A549 (cell line): ENCODE measurements around the gene KHDC4. TPM values are rescaled to one million over a fixed set of nuclear protein-coding genes. Genes with fewer than 3 reads are reported as not detected.

ENCODE experiments used
- ATAC-seq, 2 experiments: fragments of 200-7000 bp in 1 of 2; fragments of >200 bp in 1 of 2; cut with Nextera tagmentation in 1 of 2; cut with Tn5 transposase in 1 of 2; 3 replicates each; pipeline versions ENCODE4 v1.8.0 to v1.9.1; 2018 to 2020; ENCODE audit warnings: mild to moderate bottlenecking in 1 of 2, moderate library complexity in 1 of 2
- CTCF ChIA-PET: fragments of 300-600 bp; sonication (Branson Sonifier 250); formaldehyde crosslinking; extraction: SDS; loops from one replicate; lab custom pipeline; 2021; ENCODE audit warnings: antibody characterized with exemption, inconsistent platforms; lab: Yijun Ruan, JAX
- POLR2A ChIA-PET: fragments of 350-600 bp; formaldehyde crosslinking; extraction: SDS; loops from one replicate; lab custom pipeline; 2021; ENCODE audit warnings: antibody characterized with exemption, inconsistent platforms; lab: Yijun Ruan, JAX
- DNase-seq, 2 experiments: peaks; one replicate each; pipeline versions ENCODE4 v3.0.0 to v3.0.0-alpha.2; 2011 to 2016; ENCODE audit warnings: low read depth in 1 of 2, low spot score in 1 of 2
- FAIRE-seq: peaks from 2 replicates; lab custom pipeline; 2011; peaks lifted over from hg19 to GRCh38; lab: Jason Lieb, UNC
- H3K27ac ChIP-seq, 2 experiments: fragments of >200 bp; sonication (Bioruptor Twin); formaldehyde crosslinking; 3 replicates each; pipeline ENCODE4 v1.5.1; 2016 to 2017
- H3K4me1 ChIP-seq: fragments of >200 bp; sonication (Bioruptor Twin); formaldehyde crosslinking; 3 replicates; pipeline ENCODE4 v1.6.1; 2016
- H3K4me2 ChIP-seq: fragments of >200 bp; sonication (Bioruptor Twin); formaldehyde crosslinking; 3 replicates; pipeline ENCODE4 v1.6.1; 2016
- H3K4me3 ChIP-seq: fragments of >200 bp; sonication (Bioruptor Twin); formaldehyde crosslinking; 3 replicates; pipeline ENCODE4 v1.5.1; 2016
- H3K9me3 ChIP-seq: fragments of >200 bp; sonication (Bioruptor Twin); formaldehyde crosslinking; 3 replicates; pipeline ENCODE4 v1.6.1; 2016
- BHLHE40 ChIP-seq: IDR thresholded peaks from 2 replicates; pipeline ENCODE4 v1.6.1; 2012; ENCODE audit warnings: low read depth, low read length, inconsistent platforms
- CBX2 ChIP-seq: fragments of 200-600 bp; sonication (generic); IDR thresholded peaks from 2 replicates; pipeline ENCODE4 v1.6.1; 2016; ENCODE audit warnings: low read depth, mild to moderate bottlenecking, borderline replicate concordance
- CEBPB ChIP-seq, 2 experiments: fragments of >200 bp in 1 of 2; sonication (Bioruptor Twin) in 1 of 2; formaldehyde crosslinking in 1 of 2; IDR thresholded peaks; 2 replicates each; pipeline ENCODE4 v1.6.1; 2012 to 2016
- CTCF ChIP-seq: fragments of >200 bp; sonication (Bioruptor Twin); formaldehyde crosslinking; IDR thresholded peaks from 3 replicates; pipeline ENCODE4 v1.5.1; 2016
- EHF ChIP-seq: fragments of 250-450 bp; sonication (Bioruptor Pico); IDR thresholded peaks from 2 replicates; pipeline ENCODE4 v1.5.0; 2020; ENCODE audit warnings: mild to moderate bottlenecking
- ELK1 ChIP-seq: fragments of 150-350 bp; IDR thresholded peaks from 2 replicates; pipeline ENCODE4 v1.6.1; 2014; ENCODE audit warnings: low read depth, mild to moderate bottlenecking, low read length
- ESRRA ChIP-seq: fragments of 150-350 bp; IDR thresholded peaks from 2 replicates; pipeline ENCODE4 v1.6.1; 2014; ENCODE audit warnings: mild to moderate bottlenecking, low read length, borderline replicate concordance
- FOXS1 ChIP-seq: fragments of 250-450 bp; sonication (Bioruptor Pico); IDR thresholded peaks from 2 replicates; pipeline ENCODE4 v1.5.0; 2020; ENCODE audit warnings: mild to moderate bottlenecking, moderate library complexity
- GATA3 ChIP-seq: IDR thresholded peaks from 2 replicates; pipeline ENCODE4 v1.6.1; 2012; ENCODE audit warnings: borderline replicate concordance
- HOXB13 ChIP-seq: fragments of 250-450 bp; sonication (Bioruptor Pico); IDR thresholded peaks from 2 replicates; pipeline ENCODE4 v1.5.0; 2020; ENCODE audit warnings: low read depth, mild to moderate bottlenecking, moderate library complexity
- HOXB5 ChIP-seq: fragments of 250-450 bp; sonication (Bioruptor Pico); IDR thresholded peaks from 2 replicates; pipeline ENCODE4 v1.5.0; 2020; ENCODE audit warnings: mild to moderate bottlenecking, moderate library complexity
- MYC ChIP-seq: IDR thresholded peaks from 2 replicates; pipeline ENCODE4 v1.6.1; 2012; ENCODE audit warnings: mild to moderate bottlenecking, inconsistent platforms, low read length, improper control_type of control experiment, borderline replicate concordance
- NR3C1 ChIP-seq: fragments of >200 bp; sonication (Bioruptor Twin); formaldehyde crosslinking; IDR thresholded peaks from 3 replicates; pipeline ENCODE4 v1.6.1; 2017
- REST ChIP-seq: fragments of 200-600 bp; sonication (generic); IDR thresholded peaks from 2 replicates; pipeline ENCODE4 v1.6.1; 2016; ENCODE audit warnings: antibody characterized with exemption, mild to moderate bottlenecking, moderate library complexity
- RFX5 ChIP-seq: fragments of 450-650 bp; IDR thresholded peaks from 2 replicates; pipeline ENCODE4 v1.7.1; 2014; ENCODE audit warnings: antibody characterized with exemption, mild to moderate bottlenecking, moderate library complexity
- SMC3 ChIP-seq: fragments of >200 bp; sonication (Bioruptor Twin); formaldehyde crosslinking; IDR thresholded peaks from 3 replicates; pipeline ENCODE4 v1.6.1; 2018; ENCODE audit warnings: inconsistent platforms
- SREBF2 ChIP-seq: fragments of 450-650 bp; IDR thresholded peaks from 2 replicates; pipeline ENCODE4 v1.6.1; 2014; ENCODE audit warnings: mild to moderate bottlenecking, moderate library complexity
- ZFP36 ChIP-seq: fragments of 450-650 bp; IDR thresholded peaks from 2 replicates; pipeline ENCODE4 v1.6.1; 2014; ENCODE audit warnings: borderline replicate concordance; ENCODE audit not compliant: partially characterized antibody
- ZSCAN20 ChIP-seq: fragments of 250-450 bp; sonication (Bioruptor Pico); IDR thresholded peaks from 2 replicates; pipeline ENCODE4 v1.8.0; 2022; ENCODE audit warnings: mild to moderate bottlenecking, moderate library complexity
- WGBS: methylation state at CpG from one replicate; pipeline ENCODE4 v1.1.6; 2017; ENCODE audit errors: missing lambda C conversion rate; 5-methylcytosine and 5-hydroxymethylcytosine counted together
- polyA plus RNA-seq, 4 experiments: library from polyadenylated mRNA; depleted of rRNA in 3 of 4; stranded (reverse); fragments of >200 nt; fragmentation: RNase III in 1 of 4; extraction: RNeasy Plus Mini Kit Qiagen cat#74134 plus additional on column Dnase treatment in 1 of 4; gene quantifications; 2 replicates in 3 of 4; 3 replicates in 1 of 4; pipeline ENCODE4 v1.2.3, GENCODE V29; 2011 to 2017
- TF ChIP-seq, protein P1 (sequence below): IDR thresholded peaks from 2 replicates; pipeline ENCODE4 v1.6.1; 2012
- TF ChIP-seq, protein P2 (sequence below): fragments of >200 bp; sonication (Bioruptor Twin); formaldehyde crosslinking; IDR thresholded peaks from 2 replicates; pipeline ENCODE4 v1.6.1; 2016
- TF ChIP-seq, protein P3 (sequence below): IDR thresholded peaks from 2 replicates; pipeline ENCODE4 v1.6.1; 2012
- TF ChIP-seq, protein P4 (sequence below): fragments of 250-450 bp; sonication (Bioruptor Pico); IDR thresholded peaks from 2 replicates; pipeline ENCODE4 v1.5.0; 2020; ENCODE audit warnings: low read depth, mild to moderate bottlenecking, moderate library complexity

KHDC4 gene
- polyA plus RNA-seq, 2 of the 4 experiments (the other 2 are of a cell fraction), result 37.7 to 72.3 TPM

DNA sequence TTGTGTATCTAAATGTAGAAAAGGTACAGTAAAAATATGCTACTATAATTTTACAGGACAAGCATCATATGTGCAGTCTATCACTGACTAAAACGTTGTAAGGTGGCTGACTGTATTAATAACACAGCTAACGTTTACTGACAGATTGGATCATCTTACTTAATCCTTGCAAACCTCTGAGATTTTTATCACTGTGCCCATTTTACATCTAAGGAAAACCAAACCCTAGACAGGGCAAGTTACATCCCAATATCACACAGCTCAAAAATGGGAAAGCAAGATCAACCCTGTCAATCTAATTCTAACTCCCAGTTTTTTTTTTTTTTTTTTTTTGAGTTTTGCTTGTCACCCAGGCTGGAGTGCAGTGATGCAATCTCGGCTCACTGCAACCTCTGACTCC, 15.6 kb downstream of the KHDC4 start:
- ChIA-PET POLR2A (interaction anchor here (0.7 kb wide), 1 partner anchor 23 kb away, joined by 5 read pairs; no protein-coding TSS in a partner anchor), CTCF (interaction anchor here (0.7 kb wide), 2 partner anchors 10 to 71 kb away, joined by 3 read pairs; no protein-coding TSS in a partner anchor)
- TF ChIP-seq ESRRA, result no peak
- no peak for TF ChIP-seq SREBF2
- TF ChIP-seq CBX2, result no peak
- TF ChIP-seq HOXB5 (CRISPR knock-in tag), result no peak
- no peak for TF ChIP-seq BHLHE40
- no peak for TF ChIP-seq SMC3
- no peak for TF ChIP-seq ZFP36
- TF ChIP-seq, protein P1, sequence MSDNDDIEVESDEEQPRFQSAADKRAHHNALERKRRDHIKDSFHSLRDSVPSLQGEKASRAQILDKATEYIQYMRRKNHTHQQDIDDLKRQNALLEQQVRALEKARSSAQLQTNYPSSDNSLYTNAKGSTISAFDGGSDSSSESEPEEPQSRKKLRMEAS, result no peak

DNA sequence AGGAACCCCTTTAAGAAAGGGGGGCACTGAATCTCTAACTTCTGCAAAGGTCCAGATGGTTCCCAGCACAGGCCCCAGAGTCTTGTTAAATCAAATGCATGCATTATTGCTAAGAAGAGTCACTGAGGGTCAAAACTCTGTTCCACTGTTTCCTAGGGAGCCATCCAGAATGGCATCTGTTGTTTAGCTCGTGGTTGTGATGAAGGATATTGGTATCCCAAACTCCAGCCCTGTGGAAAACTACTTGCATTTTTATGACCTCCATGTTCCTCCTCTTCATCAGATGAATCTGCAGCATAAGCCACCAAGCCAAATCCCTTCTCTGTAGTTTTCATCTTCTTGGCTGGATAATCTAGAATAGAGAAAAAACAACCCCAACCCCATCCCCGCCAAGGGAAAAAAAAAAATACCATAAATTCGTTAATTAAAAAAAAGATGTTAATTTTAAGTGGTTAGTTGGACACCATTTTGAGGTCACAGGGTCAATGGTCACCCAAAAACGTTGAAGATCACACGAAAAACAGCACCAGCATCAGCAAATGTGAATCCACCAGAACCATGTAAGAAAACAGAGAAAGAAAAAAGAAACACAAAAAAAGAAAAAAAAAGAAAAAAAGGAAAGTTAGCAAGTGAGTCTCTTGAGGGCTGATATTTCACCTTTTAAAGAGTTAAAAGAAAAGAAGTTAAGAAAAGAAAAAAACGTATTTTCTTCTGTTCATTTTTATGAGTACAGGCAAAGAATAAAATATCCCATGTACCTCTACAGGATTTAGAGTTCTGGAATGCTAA, 20.1 kb downstream of the KHDC4 start:
- ChIA-PET POLR2A (interaction anchor here (0.7 kb wide), 1 partner anchor 30 kb away, joined by 3 read pairs; no protein-coding TSS in a partner anchor), CTCF (interaction anchor here (0.7 to 1.9 kb wide), 3 partner anchors 16 to 152 kb away, joined by 3 to 4 read pairs (median 3); no protein-coding TSS in a partner anchor)
- DNase-seq (no peak), ATAC-seq (no peak), FAIRE-seq (no peak)
- Histone ChIP-seq H3K4me1 (peaks cover 20% of the 10 kb centered on the region), H3K27ac (no peak overlapping the region), H3K9me3 (no peaks in the 10 kb centered on the region), H3K4me3 (no peak overlapping the region), H3K4me2 (no peak overlapping the region)
- TF ChIP-seq CTCF (no peak), ESRRA (no peak), RFX5 (no peak), ZFP36 (no peak), HOXB13 (CRISPR knock-in tag) (no peak), HOXB5 (CRISPR knock-in tag) (no peak), MYC (no peak), EHF (CRISPR knock-in tag) (no peak), NR3C1 (no peak), CEBPB (IDR thresholded peaks at IDR 0.05) (no peak), CBX2 (no peak), GATA3 (no peak), FOXS1 (no peak), ELK1 (no peak), SMC3 (no peak), ZSCAN20 (CRISPR knock-in tag) (no peak), REST (no peak)
- TF ChIP-seq, protein P2, sequence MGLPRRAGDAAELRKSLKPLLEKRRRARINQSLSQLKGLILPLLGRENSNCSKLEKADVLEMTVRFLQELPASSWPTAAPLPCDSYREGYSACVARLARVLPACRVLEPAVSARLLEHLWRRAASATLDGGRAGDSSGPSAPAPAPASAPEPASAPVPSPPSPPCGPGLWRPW, result no peak
- TF ChIP-seq, protein P3, sequence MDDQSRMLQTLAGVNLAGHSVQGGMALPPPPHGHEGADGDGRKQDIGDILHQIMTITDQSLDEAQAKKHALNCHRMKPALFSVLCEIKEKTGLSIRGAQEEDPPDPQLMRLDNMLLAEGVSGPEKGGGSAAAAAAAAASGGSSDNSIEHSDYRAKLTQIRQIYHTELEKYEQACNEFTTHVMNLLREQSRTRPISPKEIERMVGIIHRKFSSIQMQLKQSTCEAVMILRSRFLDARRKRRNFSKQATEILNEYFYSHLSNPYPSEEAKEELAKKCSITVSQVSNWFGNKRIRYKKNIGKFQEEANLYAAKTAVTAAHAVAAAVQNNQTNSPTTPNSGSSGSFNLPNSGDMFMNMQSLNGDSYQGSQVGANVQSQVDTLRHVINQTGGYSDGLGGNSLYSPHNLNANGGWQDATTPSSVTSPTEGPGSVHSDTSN, result no peak
- TF ChIP-seq, protein P4, sequence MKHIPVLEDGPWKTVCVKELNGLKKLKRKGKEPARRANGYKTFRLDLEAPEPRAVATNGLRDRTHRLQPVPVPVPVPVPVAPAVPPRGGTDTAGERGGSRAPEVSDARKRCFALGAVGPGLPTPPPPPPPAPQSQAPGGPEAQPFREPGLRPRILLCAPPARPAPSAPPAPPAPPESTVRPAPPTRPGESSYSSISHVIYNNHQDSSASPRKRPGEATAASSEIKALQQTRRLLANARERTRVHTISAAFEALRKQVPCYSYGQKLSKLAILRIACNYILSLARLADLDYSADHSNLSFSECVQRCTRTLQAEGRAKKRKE, result no peak
- 72% methylated on average over 6 of the region's 6 CpGs for WGBS

More for the DNA sequence above, 15.6 kb downstream of the KHDC4 start:
- Histone ChIP-seq H3K4me1 (no peaks in the 10 kb centered on the region), H3K4me2 (no peak overlapping the region), H3K9me3 (no peaks in the 10 kb centered on the region), H3K27ac (no peak overlapping the region), H3K4me3 (no peak overlapping the region)
- FAIRE-seq (no peak), DNase-seq (no peak), ATAC-seq (no peak)
- WGBS, result 72% methylated on average over 3 of the region's 3 CpGs
